Right hindlimb (tissue), 1 donor: ENCODE results near the gene AMBRA1.
"Not testable (repeated sequence)": the region's sequence is repeated elsewhere in the genome, so short reads cannot be mapped to it uniquely, and the experiment has no call there.

Source experiments
- DNase-seq: peaks from one replicate; pipeline ENCODE4 v3.0.0-alpha.2; 2018

The AMBRA1 gene

DNA sequence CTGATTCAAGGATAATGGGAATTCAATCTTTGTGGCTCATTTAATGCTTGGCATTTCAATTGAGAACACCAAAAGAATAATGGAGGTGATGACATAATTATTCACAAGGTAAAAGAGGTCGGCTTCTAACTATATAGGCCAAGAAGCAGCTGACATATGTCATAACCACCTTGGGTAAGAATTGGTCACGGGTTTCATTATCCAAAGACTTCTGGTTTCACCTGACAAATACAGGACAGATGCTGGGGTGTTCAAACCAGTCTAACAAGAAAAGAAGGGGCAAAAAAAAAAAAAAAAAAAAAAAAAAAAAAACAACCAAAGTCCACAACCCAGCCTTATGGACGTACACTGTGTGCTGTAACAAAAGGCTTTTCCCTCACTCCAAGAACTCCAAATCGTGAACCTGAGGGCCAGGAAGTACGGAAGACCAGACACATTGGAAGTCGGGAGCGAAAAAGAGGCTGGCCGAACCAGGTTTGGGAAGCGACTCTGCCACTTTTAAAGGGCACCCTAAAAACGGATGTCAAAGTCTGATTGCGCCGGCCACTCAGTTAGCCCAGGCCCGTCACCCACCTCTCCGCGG lies 22.8 kb upstream of the AMBRA1 start:
- no peak for DNase-seq

- no peak for DNase-seq
Observed at GRCh38 chr11:46615756-46616155, 21.9 kb upstream of the AMBRA1 start.

DNA sequence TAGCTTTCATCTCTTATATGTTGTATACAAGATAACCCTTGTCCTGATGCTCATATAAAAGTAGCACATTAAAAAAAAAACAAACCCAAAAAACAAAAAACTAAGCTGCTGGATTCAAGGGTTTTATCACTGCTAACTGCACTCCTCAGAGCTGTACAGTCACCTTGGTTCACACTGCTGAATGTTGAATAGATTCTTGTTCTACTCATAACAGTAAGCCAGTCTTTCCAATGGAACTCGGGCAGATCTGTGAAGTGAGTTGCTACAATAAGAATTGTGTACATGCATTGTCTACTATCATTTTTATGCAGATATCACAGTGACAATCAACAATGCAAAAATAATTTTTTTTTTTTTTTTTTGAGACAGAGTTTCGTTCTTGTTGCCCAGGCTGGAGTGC lies 18.5 kb upstream of the AMBRA1 start:
- DNase-seq, result no peak

GRCh38 chr11:46611526-46612304 lies 17.9 kb upstream of the AMBRA1 start:
- no peak for DNase-seq

DNA sequence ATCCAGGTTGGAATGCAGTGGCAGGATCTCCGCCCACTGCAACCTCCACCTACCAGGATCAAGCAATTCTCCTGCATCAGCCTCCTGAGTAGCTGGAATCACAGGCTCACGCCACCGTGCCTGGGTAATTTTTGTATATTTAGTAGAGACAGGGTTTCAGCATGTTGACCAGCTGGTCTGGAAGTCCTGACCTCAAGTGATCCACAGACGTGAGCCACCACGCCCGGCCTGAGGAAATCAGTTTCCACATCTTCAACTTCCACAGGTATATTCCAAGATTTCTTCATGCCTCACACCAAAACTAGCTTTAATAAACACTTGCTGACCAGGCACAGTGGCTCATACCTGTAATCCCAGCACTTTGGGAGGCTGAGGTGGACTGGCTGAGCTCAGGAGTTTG lies 15.6 kb upstream of the AMBRA1 start:
- no peak for DNase-seq

GRCh38 chr11:46607516-46607915 lies 13.7 kb upstream of the AMBRA1 start:
- no peak for DNase-seq

DNA sequence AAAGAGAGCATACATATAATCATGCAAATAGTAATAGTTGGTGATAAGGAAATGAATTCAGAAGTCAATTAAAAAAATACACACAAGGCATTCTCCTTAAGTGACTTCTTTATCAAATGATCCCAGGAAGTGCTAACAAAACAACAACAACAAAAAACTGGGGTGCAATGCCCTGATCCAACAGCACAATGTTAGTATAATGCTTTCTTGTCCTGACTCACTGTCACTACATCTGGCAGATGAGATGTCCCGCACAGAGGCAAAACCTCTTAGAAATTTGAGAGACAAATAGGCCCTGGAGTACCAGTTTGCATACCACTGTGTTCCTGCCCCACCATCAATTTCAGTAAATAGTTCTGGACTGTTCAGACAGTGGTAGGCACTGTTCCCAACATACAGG lies 11.0 kb upstream of the AMBRA1 start:
- DNase-seq, result no peak

GRCh38 chr11:46603704-46604308 lies 10.0 kb upstream of the AMBRA1 start:
- no peak for DNase-seq

DNA sequence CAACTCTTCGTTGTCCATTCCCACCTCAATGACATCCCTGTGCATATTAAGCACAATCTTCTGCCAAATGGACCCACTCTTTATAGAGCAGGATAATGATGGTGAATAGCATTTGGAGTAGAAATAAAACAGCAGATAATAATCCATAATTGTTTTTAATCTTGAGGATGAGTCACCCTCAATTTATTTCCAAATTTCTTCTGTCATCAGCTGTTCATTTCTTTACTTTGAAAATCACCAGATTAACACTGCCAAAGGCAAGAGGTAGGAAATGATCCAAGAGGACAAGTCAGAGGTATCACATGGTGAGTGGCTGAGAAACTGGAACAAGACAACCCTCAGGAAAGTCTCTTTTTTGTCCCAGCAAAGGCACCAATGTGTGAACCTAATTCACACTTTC lies 7.3 kb upstream of the AMBRA1 start:
- no peak for DNase-seq

DNA sequence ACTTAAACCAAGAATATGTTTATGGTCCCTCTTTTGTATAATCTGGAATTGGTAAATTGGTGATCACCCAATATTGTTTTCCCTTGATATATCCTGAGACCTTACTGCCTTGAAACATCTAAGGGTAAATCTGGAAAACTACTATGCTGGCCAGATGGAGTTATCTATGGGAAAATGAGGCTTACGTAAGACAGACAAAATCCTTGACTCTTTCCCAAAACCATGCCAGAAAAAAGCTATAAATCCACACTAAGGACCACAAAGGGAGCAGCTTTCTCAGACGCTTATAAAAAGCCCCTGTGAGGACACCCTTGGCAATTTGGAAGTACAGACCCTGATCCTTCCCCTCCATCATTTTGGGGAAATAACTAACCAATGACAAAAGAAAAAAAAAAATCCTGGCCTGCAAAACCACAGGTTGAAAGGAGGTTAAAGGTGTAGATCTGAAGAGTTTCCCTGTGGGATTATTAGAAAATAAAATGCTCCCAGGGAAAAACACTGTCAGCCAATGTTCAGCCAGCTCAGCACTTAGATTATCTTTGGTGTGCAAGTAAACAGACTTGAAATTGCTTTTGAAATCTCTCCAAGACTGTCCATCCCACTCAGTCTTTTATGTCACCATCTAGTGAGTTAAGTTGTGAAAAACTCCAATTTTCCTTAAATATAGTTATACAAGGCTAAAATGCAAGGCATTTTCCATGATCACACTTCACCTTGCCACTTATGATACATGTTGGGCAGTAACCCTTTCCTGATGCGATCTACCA lies 6.6 kb upstream of the AMBRA1 start:
- no peak for DNase-seq

- no peak for DNase-seq
Observed at GRCh38 chr11:46599340-46600193, 5.7 kb upstream of the AMBRA1 start.

- no peak for DNase-seq
Observed at GRCh38 chr11:46597609-46598219, 3.9 kb upstream of the AMBRA1 start.

- DNase-seq, result no peak
Observed at GRCh38 chr11:46597155-46597554, 3.3 kb upstream of the AMBRA1 start.

- DNase-seq, result no peak
Observed at GRCh38 chr11:46594785-46595184, 962 bp upstream of the AMBRA1 start.

- DNase-seq, result no peak
Observed at GRCh38 chr11:46594374-46594700, 514 bp upstream of the AMBRA1 start.

DNA sequence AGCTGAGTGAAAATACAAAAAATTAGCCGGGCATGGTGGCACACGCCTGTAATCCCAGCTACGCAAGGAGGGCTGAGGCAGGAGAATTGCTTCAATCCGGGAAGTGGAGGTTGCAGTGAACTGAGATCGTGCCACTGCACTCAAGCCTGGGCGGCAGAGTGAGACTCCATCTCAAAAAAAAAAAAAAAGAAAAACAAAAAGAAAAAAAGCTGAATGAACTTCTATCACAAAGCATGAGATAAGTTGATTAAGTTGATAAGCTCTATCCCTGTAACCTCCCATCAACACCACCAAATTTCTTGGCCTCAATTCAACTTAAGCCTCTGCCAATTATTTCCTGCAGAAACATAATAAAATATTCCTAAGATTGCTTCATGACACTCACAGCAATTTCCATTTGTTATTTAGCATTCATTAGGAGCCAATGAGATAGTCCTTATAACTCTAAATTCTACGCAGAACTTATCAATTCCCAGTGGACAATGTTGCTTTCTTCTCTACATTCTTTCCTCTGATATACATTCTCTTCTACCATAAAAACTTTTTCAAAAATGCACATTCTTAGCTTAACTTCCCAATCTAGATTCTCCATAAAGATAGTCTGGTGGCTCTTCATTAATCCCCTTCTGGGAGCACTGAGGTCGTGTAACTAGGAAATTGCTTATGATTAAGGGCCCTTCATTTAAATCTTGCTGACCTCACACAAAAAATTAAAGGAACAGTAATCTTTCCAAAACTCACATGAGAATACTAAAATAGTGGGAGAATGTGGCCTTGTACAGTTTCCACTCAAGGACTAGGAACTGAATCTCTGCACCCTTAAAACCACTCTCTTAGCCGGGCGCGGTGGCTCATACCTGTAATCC lies 2.9 kb downstream of the AMBRA1 start:
- no peak for DNase-seq

DNA sequence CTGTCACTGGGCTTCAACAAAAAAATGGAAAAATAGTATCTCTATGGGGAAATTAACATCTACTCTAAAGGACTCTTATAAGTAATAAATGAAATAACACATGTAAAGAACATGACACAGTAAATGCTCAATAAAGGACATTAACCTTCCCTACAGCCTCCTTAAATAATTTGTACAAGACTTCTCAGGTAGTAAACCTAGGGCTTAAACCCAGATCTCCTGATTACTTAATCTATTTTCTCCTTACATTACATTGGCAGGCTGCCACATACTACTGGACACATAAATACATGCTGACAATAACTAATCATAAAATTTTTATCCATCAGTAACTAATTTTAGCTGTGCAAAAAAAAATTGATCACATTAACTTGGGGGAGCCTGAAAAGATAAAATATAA lies 4.9 kb downstream of the AMBRA1 start:
- DNase-seq, result no peak

- no peak for DNase-seq
Observed at GRCh38 chr11:46588131-46588530, 5.7 kb downstream of the AMBRA1 start.

- not testable (repeated sequence) for DNase-seq
Observed at GRCh38 chr11:46583513-46583912, 10.3 kb downstream of the AMBRA1 start.

DNA sequence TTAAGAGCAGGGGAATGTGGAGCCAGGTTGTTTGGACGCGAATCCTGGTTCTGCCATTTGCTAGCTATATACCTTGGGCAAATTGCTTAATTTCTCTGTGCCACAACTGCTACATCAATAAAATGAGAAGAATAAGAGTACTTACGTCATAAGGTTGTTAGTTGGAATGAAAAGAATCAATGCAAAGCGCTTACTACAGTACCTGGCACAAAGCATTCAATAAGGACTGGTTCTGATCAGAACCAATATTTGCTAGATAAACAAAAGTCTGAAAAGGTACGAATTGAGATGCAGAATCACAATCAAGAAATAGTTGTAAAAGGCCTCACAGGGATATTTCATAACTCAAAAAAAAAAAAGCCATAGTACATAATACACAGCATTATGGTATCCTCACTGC lies 11.2 kb downstream of the AMBRA1 start:
- no peak for DNase-seq

GRCh38 chr11:46577058-46577457 lies 16.8 kb downstream of the AMBRA1 start:
- no peak for DNase-seq
